K562 (cell line): ENCODE data around the gene ARID5B. TPM values are rescaled to one million over a fixed set of nuclear protein-coding genes. Genes with fewer than 3 reads are reported as not detected.

ENCODE experiments used
- ATAC-seq: fragments of 200-7000 bp; cut with Tn5 transposase; 3 replicates; pipeline ENCODE4 v1.9.1; 2020; ENCODE audit warnings: moderate library complexity
- BruUV-seq: library from RNA; stranded (reverse); fragments of 400-500 nt; replicated peaks from 2 replicates; lab custom pipeline; 2021; lab: Mats Ljungman, UMichigan
- CTCF ChIA-PET: fragments of 300-600 bp; formaldehyde crosslinking; extraction: SDS; loops from one replicate; lab custom pipeline; 2021; ENCODE audit warnings: low intra/inter-chr PET ratio; lab: Yijun Ruan, JAX
- POLR2A ChIA-PET: fragments of 300-600, 350-650 bp; sonication (Branson Sonifier 250); formaldehyde crosslinking; extraction: SDS; loops from one replicate; lab custom pipeline; 2021; ENCODE audit warnings: antibody characterized with exemption, inconsistent platforms; lab: Yijun Ruan, JAX
- DNase-seq, 4 experiments: peaks; one replicate each; pipeline versions ENCODE4 v3.0.0 to v3.0.0-alpha.2; 2011 to 2018; ENCODE audit warnings: low spot score in 3 of 4, mixed read lengths in 3 of 4; ENCODE audit errors: extremely low read depth in 1 of 4
- FAIRE-seq: peaks from 2 replicates; lab custom pipeline; 2011; peaks lifted over from hg19 to GRCh38; lab: Jason Lieb, UNC
- H2AFZ ChIP-seq: 2 replicates; pipeline ENCODE4 v1.6.0; 2011; ENCODE audit warnings: low read depth, low read length, control low read depth, inconsistent platforms
- H3K27ac ChIP-seq: fragments of 200-600 bp; 3 replicates; pipeline ENCODE4 v1.8.0; 2011; ENCODE audit warnings: low read depth, mild to moderate bottlenecking, control low read depth, inconsistent platforms, low read length, moderate library complexity, mixed read lengths; ENCODE audit errors: extremely low read depth
- H3K27me3 ChIP-seq, 2 experiments: fragments of 300-600 bp in 1 of 2; 2 replicates in 1 of 2; 3 replicates in 1 of 2; pipeline versions ENCODE4 v1.6.0 to v1.8.0; 2011; ENCODE audit warnings: inconsistent platforms in 2 of 2, low read length in 2 of 2, mild to moderate bottlenecking in 1 of 2, mixed read lengths in 1 of 2, moderate library complexity in 1 of 2; ENCODE audit not compliant: control insufficient read depth in 2 of 2, insufficient read depth in 2 of 2
- H3K36me3 ChIP-seq: fragments of 300-600 bp; 3 replicates; pipeline ENCODE4 v1.8.0; 2011; ENCODE audit warnings: mild to moderate bottlenecking, low read length, inconsistent platforms; ENCODE audit not compliant: control insufficient read depth, insufficient read depth
- H3K4me1 ChIP-seq, 2 experiments: fragments of 200-600 bp in 1 of 2; replicated peaks in 1 of 2; 2 replicates in 1 of 2; 3 replicates in 1 of 2; pipeline versions ENCODE4 v1.5.1 to v1.8.0; 2011; ENCODE audit warnings: inconsistent platforms in 2 of 2, low read length in 2 of 2, mild to moderate bottlenecking in 1 of 2, mixed read lengths in 1 of 2, moderate library complexity in 1 of 2; ENCODE audit not compliant: control insufficient read depth in 2 of 2, insufficient read depth in 2 of 2
- H3K4me2 ChIP-seq: 2 replicates; pipeline ENCODE4 v1.6.1; 2011; ENCODE audit warnings: low read length, control low read depth, inconsistent platforms, mixed read lengths; ENCODE audit not compliant: insufficient read depth
- H3K4me3 ChIP-seq: fragments of 200-600 bp; sonication (generic), shearing (Covaris generic); 2 replicates; pipeline ENCODE4 v1.5.1; 2016; ENCODE audit warnings: control low read depth, inconsistent platforms
- H3K79me2 ChIP-seq: fragments of 200-600 bp; 3 replicates; pipeline ENCODE4 v1.8.0; 2011; ENCODE audit warnings: low read length, inconsistent platforms; ENCODE audit not compliant: control insufficient read depth, insufficient read depth
- H3K9ac ChIP-seq, 2 experiments: 2 replicates each; pipeline versions ENCODE4 v1.6.0 to v1.6.1; 2011; ENCODE audit warnings: low read depth in 2 of 2, low read length in 2 of 2, control low read depth in 1 of 2, inconsistent platforms in 1 of 2, mild to moderate bottlenecking in 1 of 2, mixed read lengths in 1 of 2; ENCODE audit not compliant: insufficient read depth in 1 of 2
- H3K9me1 ChIP-seq: one replicate; pipeline ENCODE4 v1.6.0; 2011; ENCODE audit warnings: inconsistent platforms, mild to moderate bottlenecking, low read length, moderate library complexity; ENCODE audit not compliant: control insufficient read depth, insufficient read depth
- H3K9me3 ChIP-seq: replicated peaks from 2 replicates; pipeline ENCODE4 v1.5.1; 2011; ENCODE audit warnings: low read depth, low read length, inconsistent platforms; ENCODE audit not compliant: control insufficient read depth, insufficient read depth
- H4K20me1 ChIP-seq: replicated peaks from 2 replicates; pipeline ENCODE4 v1.6.1; 2011; ENCODE audit warnings: low read length, inconsistent platforms, mixed read lengths; ENCODE audit not compliant: control insufficient read depth, insufficient read depth
- ESRRA ChIP-seq: fragments of 450-650 bp; IDR thresholded peaks from 2 replicates; pipeline ENCODE4 v1.6.1; 2014; ENCODE audit warnings: low read depth, mild to moderate bottlenecking, moderate library complexity, borderline replicate concordance
- FUS ChIP-seq: fragments of 200-400 bp; formaldehyde crosslinking; optimal IDR thresholded peaks from 2 replicates; pipeline ENCODE3; 2017; ENCODE audit warnings: low read depth, low read length
- HDAC1 ChIP-seq, 2 experiments: fragments of 450-650 bp; IDR thresholded peaks; 2 replicates each; pipeline ENCODE4 v1.6.1; 2016 to 2017; ENCODE audit warnings: inconsistent platforms in 1 of 2, mild to moderate bottlenecking in 1 of 2, moderate library complexity in 1 of 2
- HDAC3 ChIP-seq: fragments of 450-650 bp; IDR thresholded peaks from 2 replicates; pipeline ENCODE4 v1.6.1; 2018; ENCODE audit warnings: borderline replicate concordance, mild to moderate bottlenecking, moderate library complexity; ENCODE audit not compliant: partially characterized antibody
- HNRNPH1 ChIP-seq: fragments of 200-400 bp; formaldehyde crosslinking; optimal IDR thresholded peaks from 2 replicates; pipeline ENCODE3; 2017; ENCODE audit warnings: low read depth, mild to moderate bottlenecking, low read length, moderate library complexity
- NFIC ChIP-seq: fragments of 450-650 bp; IDR thresholded peaks from 2 replicates; pipeline ENCODE4 v1.6.1; 2017; ENCODE audit warnings: mild to moderate bottlenecking, inconsistent platforms
- NR4A1 ChIP-seq, 2 experiments: fragments of 250-450 bp in 1 of 2; fragments of 450-650 bp in 1 of 2; sonication (Bioruptor Pico) in 1 of 2; IDR thresholded peaks; 2 replicates each; pipeline versions ENCODE4 v1.4.0 to v1.6.1; 2016 to 2020; ENCODE audit warnings: mild to moderate bottlenecking in 2 of 2, missing compliant biosample characterization in 1 of 2, missing genetic modification characterization in 1 of 2, moderate library complexity in 1 of 2
- ZNF174 ChIP-seq: fragments of 250-450 bp; sonication (Bioruptor Pico); IDR thresholded peaks from 2 replicates; pipeline ENCODE4 v1.4.0; 2020; ENCODE audit warnings: mild to moderate bottlenecking
- ZNF224 ChIP-seq: sonication (generic); formaldehyde crosslinking; IDR thresholded peaks from 2 replicates; pipeline ENCODE4 v1.8.0; 2022; ENCODE audit warnings: mild to moderate bottlenecking, missing genetic modification reagents
- in situ Hi-C: fragments of 300-500 bp; cut with MboI; formaldehyde crosslinking; loops from 4 replicates; pipeline ENCODE4 v1.15.0; 2018; ENCODE audit warnings: inconsistent platforms, mixed read lengths
- intact Hi-C: fragments of 100-400 bp; cut with micrococcal nuclease; formaldehyde crosslinking; loops from 2 replicates; pipeline ENCODE4 v1.14.2; 2022
- polyA plus RNA-seq, 8 experiments: library from polyadenylated mRNA; depleted of rRNA in 4 of 8; stranded (reverse) in 5 of 8; unstranded in 3 of 8; fragments of >200 nt; fragmentation: Nextera tagmentation in 2 of 8; fragmentation: Illumina TruSeq in 1 of 8; extraction: Ambion mirVana in 2 of 8; extraction: Trizol in 1 of 8; gene quantifications; 2 replicates each; pipeline versions ENCODE4 v1.2.1 to v1.2.3, GENCODE V29; 2011 to 2014; ENCODE audit warnings: inconsistent platforms in 1 of 8, missing spikeins in 1 of 8
- total RNA-seq, 7 experiments: library from RNA; depleted of rRNA in 6 of 7; stranded (reverse); fragments of >200 nt in 6 of 7; fragmentation: Illumina TruSeq in 2 of 7; extraction: Trizol in 2 of 7; gene quantifications; 2 replicates each; pipeline versions ENCODE4 v1.2.1 to v1.2.3, GENCODE V29; 2011 to 2021; ENCODE audit warnings: low replicate concordance in 1 of 7
- TF ChIP-seq, protein P1 (sequence below): sonication (generic); formaldehyde crosslinking; IDR thresholded peaks from 2 replicates; pipeline ENCODE4 v1.8.0; 2022; ENCODE audit warnings: missing genetic modification reagents, mild to moderate bottlenecking, moderate library complexity, borderline replicate concordance
- TF ChIP-seq, protein P2 (sequence below): sonication (generic); formaldehyde crosslinking; IDR thresholded peaks from 2 replicates; pipeline ENCODE4 v1.8.0; 2022; ENCODE audit warnings: missing genetic modification reagents, mild to moderate bottlenecking, borderline replicate concordance
- TF ChIP-seq, protein P3 (sequence below): sonication (generic); formaldehyde crosslinking; IDR thresholded peaks from 2 replicates; pipeline ENCODE4 v1.8.1; 2023; ENCODE audit warnings: mild to moderate bottlenecking, missing genetic modification reagents, moderate library complexity
- TF ChIP-seq, protein P4 (sequence below): sonication (generic); formaldehyde crosslinking; IDR thresholded peaks from 2 replicates; pipeline ENCODE4 v1.5.0; 2020; ENCODE audit warnings: missing genetic modification reagents

The ARID5B gene
- total and polyA plus RNA-seq, 9 of the 15 experiments (the other 6 are each of a cell fraction or from before 2014, with no cell fraction given) = 0.48 to 1.6 (median 0.80) TPM

DNA sequence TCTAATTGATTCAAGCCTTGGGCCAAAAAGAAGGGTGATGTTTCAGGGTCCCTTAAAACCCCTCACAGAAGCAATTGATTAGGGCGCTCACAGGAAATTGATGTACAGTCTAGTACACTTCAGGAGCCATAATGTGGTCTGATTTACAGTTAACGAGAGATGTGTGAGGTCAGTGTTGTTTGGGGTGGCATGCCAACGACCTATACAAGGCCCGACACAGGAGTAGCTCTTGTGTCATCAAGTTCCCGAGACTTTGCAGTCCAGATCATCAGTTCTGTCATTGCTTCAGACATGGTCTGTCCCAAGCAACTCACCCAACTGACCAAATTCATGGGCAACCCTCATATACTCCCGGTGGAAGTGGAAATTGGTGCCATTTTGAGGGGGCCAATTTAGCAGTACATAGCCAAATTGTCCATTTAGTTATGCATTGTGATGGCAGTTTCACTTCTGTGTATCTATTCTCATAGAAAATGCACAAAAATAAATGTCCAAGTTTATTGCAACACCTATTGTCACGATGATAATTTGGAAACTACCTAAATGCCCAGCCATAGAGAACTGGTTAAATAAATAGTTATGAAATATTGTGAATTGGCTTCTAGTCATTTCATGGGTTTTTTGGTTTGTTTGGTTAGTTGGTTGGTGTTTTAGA, 18.0 kb upstream of the ARID5B start (continued):
- TF ChIP-seq, protein P1, sequence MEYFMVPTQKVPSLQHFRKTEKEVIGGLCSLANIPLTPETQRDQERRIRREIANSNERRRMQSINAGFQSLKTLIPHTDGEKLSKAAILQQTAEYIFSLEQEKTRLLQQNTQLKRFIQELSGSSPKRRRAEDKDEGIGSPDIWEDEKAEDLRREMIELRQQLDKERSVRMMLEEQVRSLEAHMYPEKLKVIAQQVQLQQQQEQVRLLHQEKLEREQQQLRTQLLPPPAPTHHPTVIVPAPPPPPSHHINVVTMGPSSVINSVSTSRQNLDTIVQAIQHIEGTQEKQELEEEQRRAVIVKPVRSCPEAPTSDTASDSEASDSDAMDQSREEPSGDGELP (CRISPR knock-in tag) = no peak
- TF ChIP-seq HNRNPH1 = no peak
- TF ChIP-seq, protein P2, sequence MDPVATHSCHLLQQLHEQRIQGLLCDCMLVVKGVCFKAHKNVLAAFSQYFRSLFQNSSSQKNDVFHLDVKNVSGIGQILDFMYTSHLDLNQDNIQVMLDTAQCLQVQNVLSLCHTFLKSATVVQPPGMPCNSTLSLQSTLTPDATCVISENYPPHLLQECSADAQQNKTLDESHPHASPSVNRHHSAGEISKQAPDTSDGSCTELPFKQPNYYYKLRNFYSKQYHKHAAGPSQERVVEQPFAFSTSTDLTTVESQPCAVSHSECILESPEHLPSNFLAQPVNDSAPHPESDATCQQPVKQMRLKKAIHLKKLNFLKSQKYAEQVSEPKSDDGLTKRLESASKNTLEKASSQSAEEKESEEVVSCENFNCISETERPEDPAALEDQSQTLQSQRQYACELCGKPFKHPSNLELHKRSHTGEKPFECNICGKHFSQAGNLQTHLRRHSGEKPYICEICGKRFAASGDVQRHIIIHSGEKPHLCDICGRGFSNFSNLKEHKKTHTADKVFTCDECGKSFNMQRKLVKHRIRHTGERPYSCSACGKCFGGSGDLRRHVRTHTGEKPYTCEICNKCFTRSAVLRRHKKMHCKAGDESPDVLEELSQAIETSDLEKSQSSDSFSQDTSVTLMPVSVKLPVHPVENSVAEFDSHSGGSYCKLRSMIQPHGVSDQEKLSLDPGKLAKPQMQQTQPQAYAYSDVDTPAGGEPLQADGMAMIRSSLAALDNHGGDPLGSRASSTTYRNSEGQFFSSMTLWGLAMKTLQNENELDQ (CRISPR knock-in tag) = no peak
- TF ChIP-seq, all 486 proteins: peak for 0

DNA sequence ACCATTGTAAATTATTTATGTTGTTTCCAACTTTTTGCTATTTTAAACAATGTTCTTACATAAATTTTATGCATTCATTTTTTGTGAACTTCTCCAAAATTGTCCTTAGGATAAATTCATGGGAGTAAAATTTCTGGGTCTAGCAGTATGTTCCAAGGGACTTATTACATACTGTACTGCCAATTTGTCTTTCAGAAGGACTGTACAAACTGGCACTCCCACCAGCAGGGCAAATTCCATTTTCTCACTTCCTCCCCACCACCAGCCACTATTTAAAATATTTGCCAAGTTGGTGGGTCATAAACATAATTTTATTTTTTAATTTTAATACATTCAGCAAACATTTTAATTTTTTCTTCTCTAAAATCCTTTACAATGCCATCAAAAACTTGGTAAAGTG, 13.7 kb upstream of the ARID5B start:
- Histone ChIP-seq H3K4me1 (no peaks in the 10 kb centered on the region), H3K36me3 (no peaks in the 10 kb centered on the region), H3K79me2 (no peaks in the 10 kb centered on the region), H2AFZ (no peak overlapping the region), H3K4me3 (no peak overlapping the region), H3K9me3 (no peaks in the 10 kb centered on the region), H3K27me3 (no peaks in the 10 kb centered on the region), H3K4me2 (no peak overlapping the region), H4K20me1 (no peaks in the 10 kb centered on the region), H3K9ac (no peak overlapping the region), H3K27ac (no peak overlapping the region), H3K9me1 (no peaks in the 10 kb centered on the region)
- in situ Hi-C loops = loop anchor here (10.0 kb wide), 1 partner anchor 347 kb away; no protein-coding TSS in a partner anchor
- no peak for FAIRE-seq
- POLR2A ChIA-PET = no interaction called here
- CTCF ChIA-PET = no interaction called here
- ATAC-seq = no peak
- intact Hi-C loops = no loop called here
- DNase-seq = no peak
- BruUV-seq = no TSS peak
- no peak for TF ChIP-seq NR4A1 (CRISPR knock-in tag; IDR thresholded peaks at IDR 0.05)
- no peak for TF ChIP-seq NR4A1 (tag; IDR thresholded peaks at IDR 0.05)
- TF ChIP-seq ZNF224 (CRISPR knock-in tag) = no peak
- no peak for TF ChIP-seq NFIC
- no peak for TF ChIP-seq FUS
- TF ChIP-seq, protein P3, sequence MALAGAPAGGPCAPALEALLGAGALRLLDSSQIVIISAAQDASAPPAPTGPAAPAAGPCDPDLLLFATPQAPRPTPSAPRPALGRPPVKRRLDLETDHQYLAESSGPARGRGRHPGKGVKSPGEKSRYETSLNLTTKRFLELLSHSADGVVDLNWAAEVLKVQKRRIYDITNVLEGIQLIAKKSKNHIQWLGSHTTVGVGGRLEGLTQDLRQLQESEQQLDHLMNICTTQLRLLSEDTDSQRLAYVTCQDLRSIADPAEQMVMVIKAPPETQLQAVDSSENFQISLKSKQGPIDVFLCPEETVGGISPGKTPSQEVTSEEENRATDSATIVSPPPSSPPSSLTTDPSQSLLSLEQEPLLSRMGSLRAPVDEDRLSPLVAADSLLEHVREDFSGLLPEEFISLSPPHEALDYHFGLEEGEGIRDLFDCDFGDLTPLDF = no peak
- no peak for TF ChIP-seq HDAC3
- TF ChIP-seq, protein P4, sequence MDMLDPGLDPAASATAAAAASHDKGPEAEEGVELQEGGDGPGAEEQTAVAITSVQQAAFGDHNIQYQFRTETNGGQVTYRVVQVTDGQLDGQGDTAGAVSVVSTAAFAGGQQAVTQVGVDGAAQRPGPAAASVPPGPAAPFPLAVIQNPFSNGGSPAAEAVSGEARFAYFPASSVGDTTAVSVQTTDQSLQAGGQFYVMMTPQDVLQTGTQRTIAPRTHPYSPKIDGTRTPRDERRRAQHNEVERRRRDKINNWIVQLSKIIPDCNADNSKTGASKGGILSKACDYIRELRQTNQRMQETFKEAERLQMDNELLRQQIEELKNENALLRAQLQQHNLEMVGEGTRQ (CRISPR knock-in tag) = no peak
- TF ChIP-seq HDAC1 (IDR thresholded peaks at IDR 0.05) = no peak
- TF ChIP-seq ZNF174 (CRISPR knock-in tag) = no peak
- no peak for TF ChIP-seq ESRRA
